B cell (primary cell): ENCODE results near the gene MTHFD1. TPM values are rescaled to one million over a fixed set of nuclear protein-coding genes. Genes with fewer than 3 reads are reported as not detected.

Experiments used
- ATAC-seq: fragments of 200-7000 bp; cut with Tn5 transposase; one replicate; pipeline ENCODE4 v1.10.0; 2021; ENCODE audit warnings: low read depth, mild to moderate bottlenecking, moderate number of reproducible peaks, moderate library complexity
- CTCF ChIA-PET: fragments of 350-600 bp; sonication (Branson Sonifier 250); formaldehyde crosslinking; loops from one replicate; lab custom pipeline; 2021; ENCODE audit warnings: antibody characterized with exemption, inconsistent platforms; lab: Charles Lee
- POLR2A ChIA-PET: fragments of 350-600 bp; sonication (Branson Sonifier 250); formaldehyde crosslinking; loops from one replicate; lab custom pipeline; 2021; ENCODE audit warnings: antibody characterized with exemption; lab: Charles Lee
- DNase-seq: peaks from one replicate; pipeline ENCODE4 v3.0.0; 2013
- H2AFZ ChIP-seq: 2 replicates; pipeline ENCODE4 v1.6.1; 2012; ENCODE audit warnings: mild to moderate bottlenecking, low read depth, low read length; ENCODE audit not compliant: insufficient read depth, poor library complexity, severe bottlenecking
- H3K27ac ChIP-seq, 2 donors: 1 replicate in 1 of 2; 2 replicates in 1 of 2; pipeline ENCODE4 v1.5.1; 2012 to 2013; ENCODE audit warnings: low read length in 2 of 2, mild to moderate bottlenecking in 2 of 2, moderate library complexity in 1 of 2
- H3K27me3 ChIP-seq, 4 experiments: fragments of 200-600 bp in 1 of 4; sonication (generic) in 1 of 4; replicated peaks in 1 of 4; 1 replicate in 2 of 4; 2 replicates in 2 of 4; pipeline versions ENCODE4 v1.6.1 to v1.7.0; 2013 to 2016; ENCODE audit warnings: low read length in 3 of 4, mild to moderate bottlenecking in 2 of 4, mixed read lengths in 1 of 4, moderate library complexity in 1 of 4; ENCODE audit not compliant: insufficient read depth in 4 of 4, control insufficient read depth in 3 of 4; ENCODE audit errors: control extremely low read depth in 1 of 4
- H3K36me3 ChIP-seq, 2 experiments: replicated peaks in 1 of 2; 1 replicate in 1 of 2; 2 replicates in 1 of 2; pipeline versions ENCODE4 v1.6.1 to v1.7.1; 2013; ENCODE audit warnings: low read length in 1 of 2; ENCODE audit not compliant: insufficient read depth in 2 of 2, control insufficient read depth in 1 of 2; ENCODE audit errors: control extremely low read depth in 1 of 2, extremely low read depth in 1 of 2
- H3K4me1 ChIP-seq, 2 donors: fragments of 200-600 bp in 1 of 2; sonication (generic) in 1 of 2; 1 replicate in 1 of 2; 2 replicates in 1 of 2; pipeline versions ENCODE4 v1.5.1 to v1.6.1; 2013 to 2017; ENCODE audit warnings: low read length in 2 of 2; ENCODE audit not compliant: control insufficient read depth in 2 of 2, insufficient read depth in 2 of 2
- H3K4me2 ChIP-seq: replicated peaks from 2 replicates; pipeline ENCODE3; 2012; ENCODE audit warnings: mild to moderate bottlenecking, low read depth, low read length; ENCODE audit not compliant: poor library complexity, severe bottlenecking
- H3K4me3 ChIP-seq, 5 experiments: fragments of 200-600 bp in 1 of 5; sonication (generic) in 1 of 5; 1 replicate in 3 of 5; 2 replicates in 2 of 5; pipeline versions ENCODE4 v1.5.1 to v1.7.0; 2011 to 2016; ENCODE audit warnings: low read length in 4 of 5, mild to moderate bottlenecking in 4 of 5, low read depth in 2 of 5, control low read depth in 1 of 5, moderate library complexity in 1 of 5; ENCODE audit not compliant: insufficient read depth in 1 of 5; ENCODE audit errors: control extremely low read depth in 1 of 5, extremely low read depth in 1 of 5
- H3K79me2 ChIP-seq: fragments of 200-600 bp; sonication (generic); one replicate; pipeline ENCODE4 v1.6.0; 2016; ENCODE audit warnings: low read length; ENCODE audit not compliant: control insufficient read depth, insufficient read depth
- H3K9ac ChIP-seq: fragments of 200-600 bp; sonication (generic); 2 replicates; pipeline ENCODE4 v1.6.1; 2017; ENCODE audit warnings: mild to moderate bottlenecking, low read length, moderate library complexity
- H3K9me3 ChIP-seq, 3 donors: one replicate each; pipeline versions ENCODE4 v1.6.1 to v1.7.1; 2013; ENCODE audit warnings: low read length in 2 of 3; ENCODE audit not compliant: control insufficient read depth in 2 of 3, insufficient read depth in 1 of 3; ENCODE audit errors: control extremely low read depth in 1 of 3
- H4K20me1 ChIP-seq: 2 replicates; pipeline ENCODE4 v1.6.0; 2012; ENCODE audit warnings: mild to moderate bottlenecking, low read length; ENCODE audit not compliant: insufficient read depth, control insufficient read depth, poor library complexity, severe bottlenecking
- H3K27ac Mint-ChIP-seq: one replicate; pipeline ENCODE4 v1.8.0; 2021; ENCODE audit warnings: mixed read lengths
- H3K27me3 Mint-ChIP-seq: one replicate; pipeline ENCODE4 v1.8.0; 2021; ENCODE audit warnings: mixed read lengths
- H3K4me1 Mint-ChIP-seq: one replicate; pipeline ENCODE4 v1.8.0; 2021; ENCODE audit warnings: mixed read lengths
- H3K4me3 Mint-ChIP-seq: one replicate; pipeline ENCODE4 v1.8.0; 2021; ENCODE audit warnings: mixed read lengths
- H3K9me3 Mint-ChIP-seq: one replicate; pipeline ENCODE4 v1.8.0; 2022; ENCODE audit warnings: mixed read lengths; ENCODE audit not compliant: insufficient read depth
- EZH2 ChIP-seq: IDR thresholded peaks from 2 replicates; pipeline ENCODE4 v1.6.1; 2012; ENCODE audit warnings: borderline replicate concordance, low read depth, mild to moderate bottlenecking, moderate library complexity, low read length; ENCODE audit not compliant: insufficient read depth, poor library complexity, severe bottlenecking
- WGBS: methylation state at CpG from one replicate; pipeline ENCODE4 v1.1.5; 2013; ENCODE audit warnings: missing lambda C conversion rate; ENCODE audit not compliant: insufficient coverage; 5-methylcytosine and 5-hydroxymethylcytosine counted together
- intact Hi-C: fragments of 100-400 bp; cut with micrococcal nuclease; formaldehyde crosslinking; loops from one replicate; pipeline ENCODE4 v1.10.0; 2022
- polyA plus RNA-seq: library from polyadenylated mRNA; depleted of rRNA; stranded (reverse); fragments of >200 nt; gene quantifications from 2 replicates; pipeline ENCODE4 v1.2.3, GENCODE V29; 2012
- total RNA-seq, 2 donors: library from RNA; stranded (reverse); fragments of 120-200 nt in 1 of 2; gene quantifications; 1 replicate in 1 of 2; 2 replicates in 1 of 2; pipeline versions ENCODE4 v1.2.3 to v1.2.4, GENCODE V29; 2013 to 2022
- TF ChIP-seq, protein P1 (sequence below): fragments of 200-600 bp; IDR thresholded peaks from one replicate; pipeline ENCODE4 v1.8.0; 2022; ENCODE audit warnings: antibody characterized with exemption, mild to moderate bottlenecking

The MTHFD1 gene
- total and polyA plus RNA-seq, 2 donors (not counting 1 experiment from before 2014, with no cell fraction given), result 32.3 to 51.3 TPM

DNA sequence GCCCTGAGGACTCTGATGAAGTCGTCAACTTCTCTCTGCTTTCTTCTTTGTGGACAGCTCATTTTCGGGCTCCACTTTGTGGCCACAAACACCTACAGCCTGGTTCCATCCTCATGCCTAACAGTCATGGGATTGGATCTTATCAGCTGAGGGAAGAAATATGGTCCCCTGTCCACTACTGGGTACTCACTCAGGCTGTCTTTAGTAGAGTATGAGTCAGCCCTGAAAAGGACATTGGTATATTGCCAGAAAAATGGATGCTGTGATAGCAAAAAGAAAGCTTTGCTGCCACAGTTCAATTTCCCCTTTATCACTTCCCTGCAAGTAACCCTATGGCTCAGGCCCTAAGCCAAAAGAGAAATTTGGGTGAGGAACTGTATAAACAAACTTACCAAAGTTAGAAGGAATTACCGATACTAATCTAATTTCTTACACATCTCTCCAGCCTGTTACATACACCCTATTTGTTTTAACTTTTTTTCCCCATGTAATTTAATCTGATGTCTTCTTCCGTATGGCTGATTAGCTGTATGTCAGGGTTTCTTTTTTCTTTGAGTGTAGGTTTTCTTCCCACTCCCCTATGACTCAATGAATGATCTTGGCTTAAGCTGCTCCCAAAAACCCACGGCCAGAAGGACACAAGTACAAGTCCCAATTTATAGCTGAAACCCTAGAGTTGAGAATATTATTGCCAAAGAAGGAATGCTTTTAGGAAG lies 29.1 kb downstream of the MTHFD1 start:
- intact Hi-C loops, result no loop called here

GRCh38 chr14:64417771-64418125 lies 29.6 kb downstream of the MTHFD1 start:
- H3K4me1 Mint-ChIP-seq, result no peaks in the 10 kb centered on the region
- H2AFZ ChIP-seq, result no peak overlapping the region
- H3K27me3 ChIP-seq, result no peaks in the 10 kb centered on the region
- no peaks in the 10 kb centered on the region for H3K27me3 Mint-ChIP-seq
- DNase-seq (no peak), ATAC-seq (no peak)
- no peak overlapping the region for H3K4me3 ChIP-seq
- H3K36me3 ChIP-seq, result peaks cover 20 to 67% of the 10 kb centered on the region in 2 experiments
- ChIA-PET POLR2A (no interaction called here), CTCF (interaction anchor here (0.7 to 2.2 kb wide), 2 partner anchors 13 to 48 kb away, joined by 3 to 9 read pairs; partner anchors contain the start of gene AKAP5)
- H3K9ac ChIP-seq, result no peak overlapping the region
- intact Hi-C loops, result no loop called here
- H3K4me1 ChIP-seq, result no peaks in the 10 kb centered on the region
- H3K27ac ChIP-seq, result no peak overlapping the region
- no peaks in the 10 kb centered on the region for H3K9me3 ChIP-seq
- WGBS, result 96% methylated on average over 5 of the region's 7 CpGs
- H4K20me1 ChIP-seq, result no peaks in the 10 kb centered on the region
- no peak overlapping the region for H3K27ac Mint-ChIP-seq
- TF ChIP-seq, protein P1, sequence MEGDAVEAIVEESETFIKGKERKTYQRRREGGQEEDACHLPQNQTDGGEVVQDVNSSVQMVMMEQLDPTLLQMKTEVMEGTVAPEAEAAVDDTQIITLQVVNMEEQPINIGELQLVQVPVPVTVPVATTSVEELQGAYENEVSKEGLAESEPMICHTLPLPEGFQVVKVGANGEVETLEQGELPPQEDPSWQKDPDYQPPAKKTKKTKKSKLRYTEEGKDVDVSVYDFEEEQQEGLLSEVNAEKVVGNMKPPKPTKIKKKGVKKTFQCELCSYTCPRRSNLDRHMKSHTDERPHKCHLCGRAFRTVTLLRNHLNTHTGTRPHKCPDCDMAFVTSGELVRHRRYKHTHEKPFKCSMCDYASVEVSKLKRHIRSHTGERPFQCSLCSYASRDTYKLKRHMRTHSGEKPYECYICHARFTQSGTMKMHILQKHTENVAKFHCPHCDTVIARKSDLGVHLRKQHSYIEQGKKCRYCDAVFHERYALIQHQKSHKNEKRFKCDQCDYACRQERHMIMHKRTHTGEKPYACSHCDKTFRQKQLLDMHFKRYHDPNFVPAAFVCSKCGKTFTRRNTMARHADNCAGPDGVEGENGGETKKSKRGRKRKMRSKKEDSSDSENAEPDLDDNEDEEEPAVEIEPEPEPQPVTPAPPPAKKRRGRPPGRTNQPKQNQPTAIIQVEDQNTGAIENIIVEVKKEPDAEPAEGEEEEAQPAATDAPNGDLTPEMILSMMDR, result no peak
- TF ChIP-seq EZH2, result no peak
- H3K4me2 ChIP-seq, result no peak overlapping the region
- H3K79me2 ChIP-seq, result no peaks in the 10 kb centered on the region
- no peak overlapping the region for H3K4me3 Mint-ChIP-seq
- H3K9me3 Mint-ChIP-seq, result no peaks in the 10 kb centered on the region

More for the DNA sequence above, 29.1 kb downstream of the MTHFD1 start:
- no peaks in the 10 kb centered on the region for H3K4me1 ChIP-seq
- H3K27me3 ChIP-seq, result no peaks in the 10 kb centered on the region
- ChIA-PET POLR2A (no interaction called here), CTCF (interaction anchor here (2.2 kb wide), 1 partner anchor 13 kb away, joined by 9 read pairs; no protein-coding TSS in a partner anchor)
- TF ChIP-seq, protein P1, result no peak
- no peak for TF ChIP-seq EZH2
- H3K27me3 Mint-ChIP-seq, result no peaks in the 10 kb centered on the region
- H3K4me3 Mint-ChIP-seq, result no peak overlapping the region
- H3K4me2 ChIP-seq, result no peak overlapping the region
- no peak overlapping the region for H3K27ac Mint-ChIP-seq
- WGBS, result 88% methylated on average over 1 of the region's 5 CpGs
- no peaks in the 10 kb centered on the region for H3K9me3 ChIP-seq
- no peak overlapping the region for H3K9ac ChIP-seq
- H2AFZ ChIP-seq, result no peak overlapping the region
- no peaks in the 10 kb centered on the region for H4K20me1 ChIP-seq
- no peak overlapping the region for H3K4me3 ChIP-seq
- ATAC-seq (no peak), DNase-seq (no peak)
- peaks cover 20 to 66% of the 10 kb centered on the region in 2 experiments for H3K36me3 ChIP-seq
- no peaks in the 10 kb centered on the region for H3K79me2 ChIP-seq
- H3K4me1 Mint-ChIP-seq, result no peaks in the 10 kb centered on the region
- H3K27ac ChIP-seq, result no peak overlapping the region
- no peaks in the 10 kb centered on the region for H3K9me3 Mint-ChIP-seq
